GM18507 (cell line): Measurements from ENCODE around the gene SAGE1.
"Not testable (repeated sequence)": the region's sequence is repeated elsewhere in the genome, so short reads cannot be mapped to it uniquely, and the experiment has no call there.

Experiments used
- DNase-seq: peaks from one replicate; pipeline ENCODE4 v3.0.0; 2011; ENCODE audit warnings: low read depth; ENCODE audit not compliant: insufficient read length; ENCODE audit errors: extremely low spot score
- FAIRE-seq: peaks from 2 replicates; lab custom pipeline; 2011; peaks lifted over from hg19 to GRCh38; lab: Jason Lieb, UNC

The SAGE1 gene

GRCh38 chrX:135893294-135893817, at the start of gene SAGE1, which contains the start of gene CT45A10:
Gene SAGE1 (plus strand): TSS chrX:135893716. CDS start chrX:135896243, 2,527 bp downstream.
Gene CT45A10 (minus strand): TSS chrX:135893444. CDS start chrX:135885344, 8,100 bp downstream.
- DNase-seq (no peak), FAIRE-seq (no peak)

- not testable (repeated sequence) for DNase-seq, FAIRE-seq
Measured at GRCh38 chrX:135854438-135854837, 39.1 kb upstream of the SAGE1 start, which contains the start of gene CT45A8. Gene CT45A8 (minus strand): TSS chrX:135854538. CDS start chrX:135850783, 3,755 bp downstream.

GRCh38 chrX:135871712-135872111, 21.8 kb upstream of the SAGE1 start, which contains the start of gene CT45A9:
Gene CT45A9 (minus strand): TSS chrX:135871812. CDS start chrX:135868061, 3,751 bp downstream.
- not testable (repeated sequence) for DNase-seq, FAIRE-seq

DNA sequence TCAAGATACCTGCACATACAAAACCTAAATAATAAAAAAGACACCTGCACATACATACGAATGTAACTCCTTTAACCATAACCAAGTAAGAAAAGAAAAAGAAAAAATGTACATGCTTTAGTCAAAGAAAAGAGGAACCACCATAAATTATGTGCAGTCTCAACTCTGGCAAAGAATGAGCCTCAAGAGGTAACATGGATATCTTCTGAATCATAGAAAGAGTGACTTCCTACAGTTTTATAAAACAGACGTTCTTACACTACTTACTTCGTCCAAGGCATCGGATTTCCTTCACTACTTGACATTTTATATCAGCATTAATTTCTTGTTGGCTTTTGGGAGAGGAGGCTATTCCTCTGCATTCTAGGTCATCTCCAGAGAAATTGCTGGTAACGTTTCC, 10.8 kb upstream of the SAGE1 start:
- FAIRE-seq: not testable (repeated sequence)

GRCh38 chrX:135888230-135888629, 5.3 kb upstream of the SAGE1 start:
- not testable (repeated sequence) for DNase-seq, FAIRE-seq

More for the DNA sequence above, 10.8 kb upstream of the SAGE1 start:
- DNase-seq: not testable (repeated sequence)

GRCh38 chrX:135888976-135889375, 4.5 kb upstream of the SAGE1 start:
- not testable (repeated sequence) for FAIRE-seq, DNase-seq

DNA sequence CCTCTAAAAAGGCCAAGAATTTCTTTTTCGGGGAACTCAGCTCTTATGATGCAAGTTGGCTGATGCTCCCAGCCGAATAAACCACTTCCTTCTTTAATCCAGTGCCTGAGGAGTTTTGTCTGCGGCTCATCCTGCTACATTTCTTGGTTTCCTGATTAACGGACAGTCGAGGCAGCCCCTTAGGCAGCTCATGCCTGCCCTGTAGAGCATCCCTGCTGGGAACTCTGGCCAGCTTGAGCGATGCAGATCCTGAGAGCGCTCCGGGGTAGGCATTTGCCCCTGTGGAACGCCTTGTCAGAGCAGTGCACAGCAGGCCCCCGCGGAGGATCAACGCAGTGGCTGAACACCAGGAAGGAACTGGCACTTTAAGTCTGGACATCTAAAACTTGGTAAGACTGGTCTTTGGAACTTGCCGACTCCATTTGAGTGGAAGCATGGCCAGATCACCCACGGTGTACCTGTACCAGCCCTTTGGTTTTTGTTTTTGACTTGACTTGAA, 3.4 kb upstream of the SAGE1 start:
- DNase-seq (no peak), FAIRE-seq (no peak)

DNA sequence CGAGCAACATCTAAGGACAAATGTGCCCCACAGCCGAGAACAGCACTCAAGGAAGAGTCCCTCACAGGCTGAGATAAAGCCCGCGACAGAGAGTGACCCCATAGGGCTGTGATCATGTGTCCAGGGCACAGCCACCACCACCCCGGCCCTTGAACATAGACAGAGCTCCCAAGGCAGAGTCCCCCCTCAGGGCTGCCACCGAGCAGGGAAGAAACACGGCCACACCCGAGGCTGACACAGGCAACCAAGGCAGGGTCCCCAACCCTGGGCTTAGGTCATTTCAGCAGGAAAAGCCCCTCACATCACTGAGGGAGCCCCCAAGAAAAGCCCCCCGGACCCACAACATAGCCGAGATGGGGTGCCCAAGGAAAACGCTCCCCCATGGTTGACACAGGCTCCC, 735 bp upstream of the SAGE1 start:
- DNase-seq (no peak), FAIRE-seq (no peak)

GRCh38 chrX:135910251-135910650, 16.7 kb downstream of the SAGE1 start:
- DNase-seq (no peak), FAIRE-seq (no peak)

DNA sequence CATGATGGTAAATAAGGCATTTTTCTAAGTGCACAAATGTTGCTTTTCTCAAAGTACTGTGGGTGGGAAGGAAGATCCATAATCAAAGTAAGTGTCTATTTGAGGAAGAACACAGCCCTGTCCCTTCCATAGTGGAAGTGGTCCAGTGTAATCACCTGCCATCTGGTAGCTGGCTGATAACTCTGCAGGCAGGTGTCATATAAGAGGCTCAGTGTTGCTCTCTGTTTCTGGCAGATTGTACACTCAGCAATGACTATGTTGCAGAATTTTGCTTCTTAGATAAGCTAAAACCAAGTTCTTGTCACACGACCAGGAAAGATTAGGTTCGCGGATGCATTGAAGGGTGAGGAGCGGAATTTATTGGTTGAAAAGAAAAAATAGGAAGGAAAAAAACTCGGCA, 20.9 kb downstream of the SAGE1 start:
- FAIRE-seq: no peak
- no peak for DNase-seq

DNA sequence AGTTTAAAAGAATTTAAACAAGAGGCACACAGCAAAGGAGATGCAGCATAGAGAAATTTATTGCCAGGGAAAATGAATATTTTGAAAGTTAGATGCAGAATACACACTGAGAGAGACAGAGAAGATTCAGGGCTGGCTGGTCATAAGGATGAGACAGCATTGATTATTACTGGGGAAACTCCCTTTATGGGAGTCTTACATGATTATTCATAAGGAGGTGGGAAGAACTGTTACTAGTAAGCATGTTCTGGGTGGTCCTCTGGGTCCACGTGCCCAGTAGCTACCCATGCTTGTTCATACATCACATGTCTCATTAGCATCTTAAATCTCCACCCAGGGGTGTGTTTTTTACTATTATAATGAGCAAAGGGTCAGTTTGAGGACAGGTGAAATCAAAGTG, 27.0 kb downstream of the SAGE1 start:
- FAIRE-seq, DNase-seq: not testable (repeated sequence)

DNA sequence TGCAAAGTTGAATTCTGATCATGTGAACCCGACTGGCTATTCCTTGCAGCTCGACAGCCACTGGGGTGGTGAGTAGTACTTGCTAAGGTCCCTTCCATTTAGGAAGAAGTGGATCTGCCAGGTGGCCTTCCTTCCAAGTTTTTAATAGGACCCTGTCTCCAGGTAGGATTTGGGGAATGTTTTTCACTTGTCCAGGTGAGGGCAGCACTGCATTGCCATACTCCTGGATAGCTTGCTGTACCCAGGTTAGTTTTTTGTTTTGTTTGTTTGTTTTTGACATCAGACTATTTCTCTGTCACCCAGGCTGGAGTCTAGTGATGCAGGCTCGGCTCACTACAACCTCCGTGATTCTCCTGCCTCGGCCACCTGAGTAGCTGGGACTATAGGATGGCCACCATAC, 29.8 kb downstream of the SAGE1 start:
- DNase-seq: no peak

DNA sequence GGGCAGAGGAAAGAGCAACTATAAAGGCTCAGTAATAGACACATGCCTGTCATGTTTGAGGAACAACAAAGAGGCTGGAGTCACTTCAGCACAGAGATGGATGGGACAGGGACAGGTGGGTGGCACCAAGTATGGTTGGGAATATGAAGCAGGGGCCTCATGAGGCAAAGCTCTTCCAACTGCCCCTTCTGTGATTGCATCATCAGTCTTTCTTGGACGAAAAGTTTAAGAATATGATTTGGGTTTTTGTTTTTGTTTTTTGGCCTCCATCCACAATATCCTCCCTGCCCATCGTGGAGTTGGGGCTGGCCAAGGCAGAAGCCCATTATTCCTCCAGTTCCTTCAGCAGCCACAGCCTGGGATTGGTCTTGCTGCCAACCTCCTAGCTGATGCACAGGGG, 34.4 kb downstream of the SAGE1 start:
- DNase-seq (no peak), FAIRE-seq (no peak)

More for the DNA sequence above, 29.8 kb downstream of the SAGE1 start:
- no peak for FAIRE-seq

DNA sequence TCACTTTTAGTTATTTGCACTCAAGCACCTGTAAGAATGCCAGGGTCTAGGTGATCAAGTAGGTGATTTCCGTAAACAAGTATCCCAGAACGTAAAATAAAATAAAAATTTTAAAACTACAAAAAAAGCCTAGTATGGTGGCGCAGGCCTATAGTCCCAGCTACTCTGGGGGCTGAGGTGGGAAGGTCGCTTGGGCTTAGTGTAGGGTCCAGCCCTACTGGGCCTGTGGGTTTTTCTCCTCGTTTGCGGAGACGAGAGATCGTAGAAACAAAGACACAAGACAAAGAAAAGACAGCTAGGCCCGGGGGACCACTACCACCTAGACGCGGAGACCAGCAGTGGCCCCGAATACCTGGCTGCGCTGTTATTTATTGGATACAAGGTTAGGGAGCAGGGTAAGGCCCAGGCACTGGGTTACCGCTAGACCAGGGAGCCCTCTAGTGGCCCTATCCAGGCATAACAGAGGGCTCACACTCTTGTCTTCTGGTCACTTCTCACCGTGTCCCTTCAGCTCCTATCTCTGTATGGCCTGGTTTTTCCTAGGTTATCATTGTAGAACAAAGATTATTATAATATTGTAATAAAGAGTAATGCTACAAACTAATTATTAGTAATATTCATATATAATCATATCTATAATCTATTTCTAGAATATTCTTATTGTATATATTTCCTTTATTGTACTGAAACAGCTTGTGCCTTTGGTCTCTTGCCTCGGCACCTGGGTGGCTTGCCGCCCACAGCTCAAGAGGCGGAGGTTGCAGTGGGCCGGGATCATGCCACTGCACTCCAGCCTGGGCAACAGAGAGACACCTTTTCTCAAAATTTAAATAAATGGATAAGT, 38.4 kb downstream of the SAGE1 start:
- DNase-seq (no peak), FAIRE-seq (peak; percentile 61)

- DNase-seq (no peak), FAIRE-seq (no peak)
Measured at GRCh38 chrX:135944486-135944885, 51.0 kb downstream of the SAGE1 start.

DNA sequence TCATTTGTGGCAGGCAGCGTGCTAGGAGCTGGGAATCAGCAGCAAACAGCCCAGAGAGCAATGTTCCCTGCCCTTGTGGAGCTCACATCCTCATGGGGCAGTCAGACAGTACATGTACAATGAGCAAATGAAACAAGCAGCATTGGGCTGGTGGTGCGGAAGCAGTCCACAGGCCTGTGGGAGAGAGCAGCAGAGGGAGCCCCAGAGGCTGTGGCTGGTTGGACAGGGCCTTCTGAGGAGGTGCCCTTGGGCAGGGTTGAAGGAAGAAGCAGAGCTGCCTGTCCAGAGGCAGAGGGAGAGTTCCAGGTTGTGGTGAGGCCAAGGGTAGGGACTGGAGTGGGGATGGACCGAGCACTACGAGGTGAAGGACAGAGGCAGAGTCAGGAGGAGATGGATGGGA, 57.8 kb downstream of the SAGE1 start:
- DNase-seq: no peak
- FAIRE-seq: no peak
